H1 (cell line): ENCODE data around the gene GALT.

Source experiments
- BRCA1 ChIP-seq: IDR thresholded peaks from 2 replicates; pipeline ENCODE4 v1.6.1; 2012; ENCODE audit warnings: low read depth, low read length, improper control_type of control experiment
- CTCF ChIP-seq, 3 experiments: IDR thresholded peaks; 1 replicate in 2 of 3; 2 replicates in 1 of 3; pipeline versions ENCODE4 v1.5.1 to v1.6.1; 2011; ENCODE audit warnings: low read length in 3 of 3, mild to moderate bottlenecking in 3 of 3, inconsistent platforms in 2 of 3, low read depth in 1 of 3, moderate library complexity in 1 of 3; ENCODE audit not compliant: insufficient read depth in 1 of 3; ENCODE audit errors: control extremely low read depth in 1 of 3
- EP300 ChIP-seq, 2 experiments: IDR thresholded peaks; 1 replicate in 1 of 2; 2 replicates in 1 of 2; pipeline ENCODE4 v1.6.1; 2011 to 2012; ENCODE audit warnings: low read depth in 2 of 2, low read length in 2 of 2, mild to moderate bottlenecking in 2 of 2, borderline replicate concordance in 1 of 2, inconsistent platforms in 1 of 2, moderate library complexity in 1 of 2
- EZH2 ChIP-seq: fragments of 200-600 bp; sonication (generic); IDR thresholded peaks from 2 replicates; pipeline ENCODE4 v1.7.1; 2012; ENCODE audit warnings: low read depth, mild to moderate bottlenecking, moderate library complexity, low read length, inconsistent platforms; ENCODE audit not compliant: severe bottlenecking
- PHF8 ChIP-seq: fragments of 200-600 bp; sonication (generic); conservative IDR thresholded peaks from 2 replicates; pipeline ENCODE4 v1.7.1; 2012; ENCODE audit warnings: low read depth, mild to moderate bottlenecking, inconsistent platforms, low read length, moderate library complexity
- POLR2A ChIP-seq, 2 experiments: IDR thresholded peaks; 1 replicate in 1 of 2; 2 replicates in 1 of 2; pipeline ENCODE4 v1.6.1; 2011; ENCODE audit warnings: low read depth in 2 of 2, low read length in 2 of 2, mild to moderate bottlenecking in 2 of 2; ENCODE audit errors: control extremely low read depth in 1 of 2
- SIN3A ChIP-seq, 2 experiments: IDR thresholded peaks in 1 of 2; conservative IDR thresholded peaks in 1 of 2; 2 replicates each; pipeline ENCODE4 v1.6.1; 2011 to 2012; ENCODE audit warnings: low read length in 2 of 2, improper control_type of control experiment in 1 of 2, low read depth in 1 of 2, mild to moderate bottlenecking in 1 of 2
- USF2 ChIP-seq: IDR thresholded peaks from 2 replicates; pipeline ENCODE4 v1.6.1; 2011; ENCODE audit warnings: low read length, improper control_type of control experiment
- ZNF274 ChIP-seq: IDR thresholded peaks from 2 replicates; pipeline ENCODE4 v1.7.0; 2012; ENCODE audit warnings: low read length, borderline replicate concordance; ENCODE audit errors: extremely low read depth
- TF ChIP-seq, protein P1 (sequence below): IDR thresholded peaks from 2 replicates; pipeline ENCODE4 v1.6.1; 2012; ENCODE audit warnings: inconsistent platforms

GRCh38 chr9:34674440-34674839 is 28.0 kb downstream of the GALT start:
- TF ChIP-seq CTCF (IDR thresholded peaks at IDR 0.05; ENCODE audit: control extremely low read depth in 1 of 3, insufficient read depth in 1 of 3, low read depth in 1 of 3, low read length in 3 of 3) (no peak), SIN3A (conservative IDR thresholded peaks at IDR 0.05 in 1 of 2, IDR thresholded peaks at IDR 0.05 in 1 of 2; ENCODE audit: low read depth in 1 of 2, low read length in 2 of 2) (no peak), BRCA1 (no peak), POLR2A (IDR thresholded peaks at IDR 0.05; ENCODE audit: control extremely low read depth in 1 of 2, low read depth in 2 of 2, low read length in 2 of 2) (no peak), EZH2 (no peak), EP300 (IDR thresholded peaks at IDR 0.05; ENCODE audit: borderline replicate concordance in 1 of 2, low read depth in 2 of 2, low read length in 2 of 2) (no peak), PHF8 (no peak), USF2 (no peak), ZNF274 (no peak)
- TF ChIP-seq, protein P1, sequence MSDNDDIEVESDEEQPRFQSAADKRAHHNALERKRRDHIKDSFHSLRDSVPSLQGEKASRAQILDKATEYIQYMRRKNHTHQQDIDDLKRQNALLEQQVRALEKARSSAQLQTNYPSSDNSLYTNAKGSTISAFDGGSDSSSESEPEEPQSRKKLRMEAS = no peak
